ENCODE results near the gene ITGA1. TPM values are rescaled to one million over a fixed set of nuclear protein-coding genes. Genes with fewer than 3 reads are reported as not detected.

ITGA1 gene
- total RNA-seq, 1 experiment from 2014 or later, result 20.2 TPM

DNA sequence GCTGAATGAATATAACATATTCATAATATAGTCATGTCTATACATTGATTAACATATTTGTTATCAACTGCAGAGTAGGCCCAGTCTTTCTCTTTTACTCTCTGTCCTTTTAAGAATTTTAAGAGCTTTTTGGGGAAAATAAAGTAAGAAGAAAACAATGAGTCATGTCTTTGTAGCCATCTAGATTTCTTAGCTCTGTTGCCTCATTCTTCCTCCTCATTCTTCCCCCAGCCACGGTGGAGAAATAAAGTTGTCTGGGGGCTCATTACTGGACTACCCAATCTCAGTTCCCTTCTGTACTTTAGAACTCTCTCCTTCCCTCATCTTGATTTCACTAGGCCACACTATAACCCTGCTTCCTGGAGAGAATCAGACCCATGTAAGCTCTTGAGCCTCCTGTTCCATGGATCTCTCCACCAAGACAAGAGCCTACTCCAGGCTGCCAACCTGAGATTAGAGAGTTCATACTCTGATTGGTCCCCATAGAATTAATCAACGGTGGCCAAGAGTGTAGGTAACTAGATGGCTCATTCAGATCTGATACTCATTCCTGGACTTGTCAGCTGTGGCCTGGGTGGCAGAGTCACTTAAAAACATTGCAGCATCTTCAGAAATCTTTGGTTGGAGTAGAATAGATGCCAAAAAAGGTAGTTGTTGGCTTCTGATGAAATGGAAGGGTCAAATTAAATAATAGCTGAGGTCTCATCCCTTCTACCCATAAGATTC, 44.2 kb downstream of the ITGA1 start:
- Mint-ChIP-seq H3K4me3 (ENCODE audit: low read depth, unreplicated experiment) (no peak overlapping the region), H3K27me3 (ENCODE audit: unreplicated experiment) (no peaks in the 10 kb centered on the region), H3K4me1 (ENCODE audit: low read depth, unreplicated experiment) (no peaks in the 10 kb centered on the region), H3K27ac (ENCODE audit: unreplicated experiment) (no peak overlapping the region), H3K9me3 (ENCODE audit: low read depth, unreplicated experiment) (no peaks in the 10 kb centered on the region), H3K36me3 (ENCODE audit: insufficient read depth, unreplicated experiment) (no peaks in the 10 kb centered on the region)
- intact Hi-C loops (cut with micrococcal nuclease; ENCODE audit: unreplicated experiment), result no loop called here
- CTCF ChIA-PET, result no interaction called here
- DNase-seq, result no peak
- TF ChIP-seq, protein P1, sequence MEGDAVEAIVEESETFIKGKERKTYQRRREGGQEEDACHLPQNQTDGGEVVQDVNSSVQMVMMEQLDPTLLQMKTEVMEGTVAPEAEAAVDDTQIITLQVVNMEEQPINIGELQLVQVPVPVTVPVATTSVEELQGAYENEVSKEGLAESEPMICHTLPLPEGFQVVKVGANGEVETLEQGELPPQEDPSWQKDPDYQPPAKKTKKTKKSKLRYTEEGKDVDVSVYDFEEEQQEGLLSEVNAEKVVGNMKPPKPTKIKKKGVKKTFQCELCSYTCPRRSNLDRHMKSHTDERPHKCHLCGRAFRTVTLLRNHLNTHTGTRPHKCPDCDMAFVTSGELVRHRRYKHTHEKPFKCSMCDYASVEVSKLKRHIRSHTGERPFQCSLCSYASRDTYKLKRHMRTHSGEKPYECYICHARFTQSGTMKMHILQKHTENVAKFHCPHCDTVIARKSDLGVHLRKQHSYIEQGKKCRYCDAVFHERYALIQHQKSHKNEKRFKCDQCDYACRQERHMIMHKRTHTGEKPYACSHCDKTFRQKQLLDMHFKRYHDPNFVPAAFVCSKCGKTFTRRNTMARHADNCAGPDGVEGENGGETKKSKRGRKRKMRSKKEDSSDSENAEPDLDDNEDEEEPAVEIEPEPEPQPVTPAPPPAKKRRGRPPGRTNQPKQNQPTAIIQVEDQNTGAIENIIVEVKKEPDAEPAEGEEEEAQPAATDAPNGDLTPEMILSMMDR (IDR thresholded peaks at IDR 0.05; ENCODE audit: unreplicated experiment), result no peak
- BruUV-seq (replicated peaks), result no TSS peak

DNA sequence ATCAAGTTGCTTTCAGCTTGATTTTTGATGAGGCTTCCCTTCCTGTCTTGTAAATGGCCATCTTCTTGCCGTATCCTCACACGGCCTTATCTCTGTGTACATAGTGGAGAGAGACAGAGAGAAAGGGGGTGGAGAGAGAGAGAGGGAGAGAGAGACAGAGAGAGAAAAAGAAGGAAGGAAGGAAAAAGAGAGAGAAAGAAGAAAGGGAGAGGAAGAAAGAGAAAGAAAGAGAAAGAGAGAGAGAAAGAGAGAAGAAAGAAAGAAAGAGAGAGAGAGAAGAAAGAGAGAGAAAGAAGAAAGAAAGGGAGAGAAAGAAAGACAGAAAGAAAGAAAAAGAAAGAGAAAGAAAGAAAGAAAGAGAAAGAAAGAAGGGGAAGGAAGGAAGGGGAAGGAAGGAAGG, 46.6 kb downstream of the ITGA1 start:
- CTCF ChIA-PET, result no interaction called here
- no TSS peak for BruUV-seq (replicated peaks)
- H3K4me1 Mint-ChIP-seq (ENCODE audit: low read depth, unreplicated experiment), result peaks cover 9% of the 10 kb centered on the region
- H3K4me3 Mint-ChIP-seq (ENCODE audit: low read depth, unreplicated experiment), result no peak overlapping the region
- H3K27me3 Mint-ChIP-seq (ENCODE audit: unreplicated experiment), result no peaks in the 10 kb centered on the region
- no peaks in the 10 kb centered on the region for H3K36me3 Mint-ChIP-seq (ENCODE audit: insufficient read depth, unreplicated experiment)
- intact Hi-C loops (cut with micrococcal nuclease; ENCODE audit: unreplicated experiment), result no loop called here
- H3K9me3 Mint-ChIP-seq (ENCODE audit: low read depth, unreplicated experiment), result no peaks in the 10 kb centered on the region
- no peak overlapping the region for H3K27ac Mint-ChIP-seq (ENCODE audit: unreplicated experiment)
- TF ChIP-seq, protein P1 (IDR thresholded peaks at IDR 0.05; ENCODE audit: unreplicated experiment), result no peak
- DNase-seq, result no peak

DNA sequence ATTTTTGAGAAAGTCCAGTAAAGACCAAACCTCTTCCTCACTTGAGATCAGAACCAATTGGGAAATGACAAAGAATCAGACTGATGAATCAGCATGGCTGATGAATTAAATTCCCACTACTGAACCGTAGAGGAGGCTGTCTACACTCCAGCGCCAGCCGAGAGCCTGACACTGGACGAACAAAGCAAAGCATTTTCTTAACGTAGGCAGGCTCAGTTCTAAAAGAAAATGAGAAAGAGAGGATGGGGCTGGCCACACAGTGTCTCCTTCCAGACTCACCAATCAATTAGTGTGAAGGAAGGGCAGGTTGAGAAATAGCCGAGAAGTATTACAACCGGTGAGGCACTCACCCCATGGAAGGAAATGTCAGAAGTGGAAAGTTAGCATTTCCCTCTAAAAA, 49.4 kb downstream of the ITGA1 start:
- no peak for DNase-seq
- H3K4me3 Mint-ChIP-seq (ENCODE audit: low read depth, unreplicated experiment), result no peak overlapping the region
- intact Hi-C loops (cut with micrococcal nuclease; ENCODE audit: unreplicated experiment), result no loop called here
- no peaks in the 10 kb centered on the region for H3K9me3 Mint-ChIP-seq (ENCODE audit: low read depth, unreplicated experiment)
- no peak overlapping the region for H3K27ac Mint-ChIP-seq (ENCODE audit: unreplicated experiment)
- H3K36me3 Mint-ChIP-seq (ENCODE audit: insufficient read depth, unreplicated experiment), result no peaks in the 10 kb centered on the region
- CTCF ChIA-PET, result no interaction called here
- BruUV-seq (replicated peaks), result no TSS peak
- peaks cover 9% of the 10 kb centered on the region for H3K4me1 Mint-ChIP-seq (ENCODE audit: low read depth, unreplicated experiment)
- no peaks in the 10 kb centered on the region for H3K27me3 Mint-ChIP-seq (ENCODE audit: unreplicated experiment)
- TF ChIP-seq, protein P1 (IDR thresholded peaks at IDR 0.05; ENCODE audit: unreplicated experiment), result no peak

DNA sequence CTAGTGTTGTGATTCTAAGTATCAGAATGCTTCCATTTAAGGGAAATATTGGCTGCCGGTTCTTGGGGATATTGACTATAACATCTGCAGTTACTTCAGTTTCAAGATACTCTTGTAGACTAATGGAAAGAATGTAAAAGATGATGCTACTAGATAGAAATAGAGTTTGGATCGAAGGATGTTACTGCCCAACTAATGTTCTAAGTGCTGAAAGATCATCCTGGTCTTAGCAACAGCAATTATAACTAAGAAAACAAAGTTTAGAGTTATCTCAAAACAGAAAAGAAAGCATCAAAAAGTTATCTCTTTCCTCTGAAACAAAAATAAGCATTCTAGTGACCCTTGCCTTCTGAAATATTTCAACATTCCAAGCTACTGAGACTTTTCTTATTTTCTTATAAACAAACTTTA, 49.9 kb downstream of the ITGA1 start:
- Mint-ChIP-seq H3K27ac (ENCODE audit: unreplicated experiment) (no peak overlapping the region), H3K4me1 (ENCODE audit: low read depth, unreplicated experiment) (peaks cover 9% of the 10 kb centered on the region), H3K27me3 (ENCODE audit: unreplicated experiment) (no peaks in the 10 kb centered on the region), H3K36me3 (ENCODE audit: insufficient read depth, unreplicated experiment) (no peaks in the 10 kb centered on the region), H3K9me3 (ENCODE audit: low read depth, unreplicated experiment) (no peaks in the 10 kb centered on the region), H3K4me3 (ENCODE audit: low read depth, unreplicated experiment) (no peak overlapping the region)
- DNase-seq, result no peak
- CTCF ChIA-PET, result interaction anchor here (0.6 kb wide), 1 partner anchor 19 kb away, joined by 4 read pairs; no protein-coding TSS in a partner anchor
- TF ChIP-seq, protein P1 (IDR thresholded peaks at IDR 0.05; ENCODE audit: unreplicated experiment), result no peak
- intact Hi-C loops (cut with micrococcal nuclease; ENCODE audit: unreplicated experiment), result loop anchor here (1.0 kb wide), 1 partner anchor 46 kb away; no protein-coding TSS in a partner anchor
- no TSS peak for BruUV-seq (replicated peaks)

Measured in Calu3 (cell line).